Measurements from ENCODE around the gene PDE3A. TPM values are rescaled to one million over a fixed set of nuclear protein-coding genes. Genes with fewer than 3 reads are reported as not detected.

Gene PDE3A
- total and polyA plus RNA-seq, 2 of the 4 experiments (the other 2 are of a cell fraction) = 0.09 to 0.18 TPM

DNA sequence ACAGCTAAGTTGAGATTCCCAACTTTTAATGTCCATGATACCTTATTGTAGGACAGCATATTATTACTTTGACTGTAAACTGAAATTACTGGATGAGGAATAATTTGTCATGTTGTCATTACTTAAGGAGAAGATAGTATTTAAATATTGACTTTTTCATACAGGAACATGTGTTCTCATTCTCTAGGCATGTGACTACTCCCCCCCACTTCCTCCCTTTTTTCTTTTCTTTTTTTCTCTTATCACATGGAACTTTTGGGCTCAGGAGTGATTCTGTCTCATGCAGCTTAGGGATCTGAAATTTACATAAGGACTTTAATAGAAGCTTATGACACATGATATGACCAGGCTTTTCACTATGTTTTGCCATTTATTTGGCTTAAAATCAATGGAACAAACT, 199.1 kb downstream of the PDE3A start:
- H3K18ac ChIP-seq (ENCODE audit: low read depth, low read length) = no peak overlapping the region
- H3K9me3 ChIP-seq (ENCODE audit: control insufficient read depth, insufficient read depth, low read length) = no peaks in the 10 kb centered on the region
- no peak overlapping the region for H2AK9ac ChIP-seq (replicated peaks; ENCODE audit: low read depth, low read length, poor library complexity)
- no peak overlapping the region for H3K23ac ChIP-seq (ENCODE audit: low read depth, low read length)
- no peak overlapping the region for H2BK5ac ChIP-seq (ENCODE audit: low read depth, low read length, poor library complexity, severe bottlenecking)
- no TSS peak for BruUV-seq (replicated peaks)
- no peak for ATAC-seq (ENCODE audit: low read depth)
- H3K9me1 ChIP-seq (ENCODE audit: insufficient read depth, low read length) = no peaks in the 10 kb centered on the region
- H3K4me2 ChIP-seq (ENCODE audit: low read depth, low read length) = no peak overlapping the region
- H2BK15ac ChIP-seq (ENCODE audit: low read depth, low read length) = no peak overlapping the region
- H3K36me3 ChIP-seq (ENCODE audit: control insufficient read depth, insufficient read depth, low read length) = no peaks in the 10 kb centered on the region
- H4K20me1 ChIP-seq (ENCODE audit: insufficient read depth, low read length) = no peaks in the 10 kb centered on the region
- no peak overlapping the region for H3K4me3 ChIP-seq (ENCODE audit: insufficient read depth, low read depth, low read length)
- no peaks in the 10 kb centered on the region for H3K27me3 ChIP-seq (ENCODE audit: control insufficient read depth, insufficient read depth, low read length)
- H4K91ac ChIP-seq (ENCODE audit: insufficient read depth, low read depth, low read length) = no peak overlapping the region
- H2BK120ac ChIP-seq (ENCODE audit: low read depth, low read length) = no peak overlapping the region
- no peaks in the 10 kb centered on the region for H3K4me1 ChIP-seq (ENCODE audit: control insufficient read depth, insufficient read depth, low read length)
- ChIA-PET POLR2A (ENCODE audit: unreplicated experiment) (no interaction called here), CTCF (interaction anchor here (0.6 kb wide), 1 partner anchor 163 kb away, joined by 3 read pairs; no protein-coding TSS in a partner anchor)
- H3K4ac ChIP-seq (ENCODE audit: low read depth, low read length) = no peak overlapping the region
- dilution Hi-C loops (cut with HindIII; ENCODE audit: low sequenced_read_pairs, unreplicated experiment) = no loop called here
- intact Hi-C loops (cut with micrococcal nuclease) = no loop called here
- TF ChIP-seq SMC3 (IDR thresholded peaks at IDR 0.05; ENCODE audit: low read depth, low read length) = no peak
- no peak for TF ChIP-seq BHLHE40 (IDR thresholded peaks at IDR 0.05; ENCODE audit: low read depth, low read length)
- no peak for TF ChIP-seq CEBPB (IDR thresholded peaks at IDR 0.05; ENCODE audit: low read depth, low read length)
- TF ChIP-seq MXI1 (IDR thresholded peaks at IDR 0.05; ENCODE audit: borderline replicate concordance, low read depth, low read length) = no peak
- no peak for TF ChIP-seq POLR2A (IDR thresholded peaks at IDR 0.05; ENCODE audit: low read depth, low read length)
- TF ChIP-seq, protein P1, sequence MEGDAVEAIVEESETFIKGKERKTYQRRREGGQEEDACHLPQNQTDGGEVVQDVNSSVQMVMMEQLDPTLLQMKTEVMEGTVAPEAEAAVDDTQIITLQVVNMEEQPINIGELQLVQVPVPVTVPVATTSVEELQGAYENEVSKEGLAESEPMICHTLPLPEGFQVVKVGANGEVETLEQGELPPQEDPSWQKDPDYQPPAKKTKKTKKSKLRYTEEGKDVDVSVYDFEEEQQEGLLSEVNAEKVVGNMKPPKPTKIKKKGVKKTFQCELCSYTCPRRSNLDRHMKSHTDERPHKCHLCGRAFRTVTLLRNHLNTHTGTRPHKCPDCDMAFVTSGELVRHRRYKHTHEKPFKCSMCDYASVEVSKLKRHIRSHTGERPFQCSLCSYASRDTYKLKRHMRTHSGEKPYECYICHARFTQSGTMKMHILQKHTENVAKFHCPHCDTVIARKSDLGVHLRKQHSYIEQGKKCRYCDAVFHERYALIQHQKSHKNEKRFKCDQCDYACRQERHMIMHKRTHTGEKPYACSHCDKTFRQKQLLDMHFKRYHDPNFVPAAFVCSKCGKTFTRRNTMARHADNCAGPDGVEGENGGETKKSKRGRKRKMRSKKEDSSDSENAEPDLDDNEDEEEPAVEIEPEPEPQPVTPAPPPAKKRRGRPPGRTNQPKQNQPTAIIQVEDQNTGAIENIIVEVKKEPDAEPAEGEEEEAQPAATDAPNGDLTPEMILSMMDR (conservative IDR thresholded peaks at IDR 0.05; ENCODE audit: low read depth, low read length) = no peak
- no peak for TF ChIP-seq FOS (IDR thresholded peaks at IDR 0.05; ENCODE audit: low read depth, low read length)
- no peak for TF ChIP-seq MAZ (IDR thresholded peaks at IDR 0.05; ENCODE audit: borderline replicate concordance, low read depth, low read length)
- H2BK20ac ChIP-seq (ENCODE audit: low read depth, low read length) = no peak overlapping the region
- H3K27ac ChIP-seq (ENCODE audit: insufficient read depth, low read length) = no peak overlapping the region
- H2AK5ac ChIP-seq (ENCODE audit: low read depth, low read length) = no peak overlapping the region
- in situ Hi-C loops (cut with MboI; ENCODE audit: low sequenced_read_pairs) = no loop called here
- H3K9ac ChIP-seq (ENCODE audit: low read depth, low read length) = no peak overlapping the region
- H3K56ac ChIP-seq (ENCODE audit: extremely low read depth, insufficient read depth, low read length) = no peak overlapping the region
- no peak overlapping the region for H3K14ac ChIP-seq (replicated peaks; ENCODE audit: low read depth, low read length)
- H2AFZ ChIP-seq (replicated peaks; ENCODE audit: low read length, poor library complexity) = no peak overlapping the region
- no peaks in the 10 kb centered on the region for H3K79me1 ChIP-seq (ENCODE audit: low read depth in 1 of 2, low read length in 2 of 2)
- H4K5ac ChIP-seq (ENCODE audit: low read depth, low read length) = no peak overlapping the region
- peak; percentile 23 for DNase-seq
- H4K8ac ChIP-seq (ENCODE audit: low read depth in 2 of 2, low read length in 2 of 2) = no peak overlapping the region

Data from IMR-90 (cell line).